ENCODE measurements around the gene GPX2.

DNA sequence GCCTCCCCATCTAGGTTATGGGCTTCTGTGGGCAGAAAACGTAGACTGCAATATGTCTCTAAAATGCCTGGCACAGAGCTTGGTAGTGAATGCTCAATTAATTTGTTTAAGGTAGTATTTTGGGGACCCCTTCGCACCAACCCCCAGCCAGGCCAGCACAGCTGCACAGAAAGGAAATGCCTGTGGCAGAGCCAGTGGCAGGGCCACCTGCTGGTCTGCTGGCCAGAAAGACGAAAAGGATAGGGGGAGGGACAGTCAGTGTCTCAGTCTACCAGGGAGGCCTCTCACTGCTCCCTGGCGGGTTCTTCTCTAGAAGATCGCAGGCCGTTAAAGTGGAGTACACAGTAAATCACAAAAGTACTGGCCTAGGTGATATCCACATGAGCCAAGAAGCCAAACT, 26.1 kb upstream of the GPX2 start:
- TF ChIP-seq POLR2A (IDR thresholded peaks at IDR 0.05) (no peak), POLR2AphosphoS5 (IDR thresholded peaks at IDR 0.05) (no peak)
- TF ChIP-seq, protein P1, sequence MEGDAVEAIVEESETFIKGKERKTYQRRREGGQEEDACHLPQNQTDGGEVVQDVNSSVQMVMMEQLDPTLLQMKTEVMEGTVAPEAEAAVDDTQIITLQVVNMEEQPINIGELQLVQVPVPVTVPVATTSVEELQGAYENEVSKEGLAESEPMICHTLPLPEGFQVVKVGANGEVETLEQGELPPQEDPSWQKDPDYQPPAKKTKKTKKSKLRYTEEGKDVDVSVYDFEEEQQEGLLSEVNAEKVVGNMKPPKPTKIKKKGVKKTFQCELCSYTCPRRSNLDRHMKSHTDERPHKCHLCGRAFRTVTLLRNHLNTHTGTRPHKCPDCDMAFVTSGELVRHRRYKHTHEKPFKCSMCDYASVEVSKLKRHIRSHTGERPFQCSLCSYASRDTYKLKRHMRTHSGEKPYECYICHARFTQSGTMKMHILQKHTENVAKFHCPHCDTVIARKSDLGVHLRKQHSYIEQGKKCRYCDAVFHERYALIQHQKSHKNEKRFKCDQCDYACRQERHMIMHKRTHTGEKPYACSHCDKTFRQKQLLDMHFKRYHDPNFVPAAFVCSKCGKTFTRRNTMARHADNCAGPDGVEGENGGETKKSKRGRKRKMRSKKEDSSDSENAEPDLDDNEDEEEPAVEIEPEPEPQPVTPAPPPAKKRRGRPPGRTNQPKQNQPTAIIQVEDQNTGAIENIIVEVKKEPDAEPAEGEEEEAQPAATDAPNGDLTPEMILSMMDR (IDR thresholded peaks at IDR 0.05), result no peak
